Transverse colon (tissue), 4 donors: ENCODE data around the gene PLXNA2. TPM values are rescaled to one million over a fixed set of nuclear protein-coding genes. Genes with fewer than 3 reads are reported as not detected.

ENCODE experiments used
- DNase-seq: peaks from one replicate; pipeline ENCODE4 v3.0.0-alpha.2; 2019
- H3K27ac ChIP-seq, 4 donors: fragments of 200-600 bp; sonication (generic); 2 replicates each; pipeline ENCODE4 v1.5.1; 2016 to 2018; ENCODE audit warnings: inconsistent platforms in 4 of 4
- H3K27me3 ChIP-seq: fragments of 200-600 bp; sonication (generic); 2 replicates; pipeline ENCODE4 v1.5.1; 2017; ENCODE audit warnings: inconsistent platforms
- H3K36me3 ChIP-seq, 4 donors: fragments of 200-600 bp; sonication (generic); 2 replicates each; pipeline ENCODE4 v1.5.1; 2017 to 2019; ENCODE audit warnings: inconsistent platforms in 4 of 4
- H3K4me1 ChIP-seq, 4 donors: fragments of 200-600 bp; sonication (generic); 2 replicates each; pipeline ENCODE4 v1.5.1; 2017 to 2020; ENCODE audit warnings: inconsistent platforms in 4 of 4
- H3K4me3 ChIP-seq, 4 donors: fragments of 200-600 bp; sonication (generic); 1 replicate in 1 of 4; 2 replicates in 3 of 4; pipeline versions ENCODE4 v1.5.1 to v1.6.1; 2017 to 2019; ENCODE audit warnings: inconsistent platforms in 4 of 4
- H3K9me3 ChIP-seq, 2 donors: fragments of 200-600 bp; sonication (generic); 2 replicates each; pipeline ENCODE4 v1.5.1; 2017 to 2019; ENCODE audit warnings: inconsistent platforms in 2 of 2
- EP300 ChIP-seq: sonication (generic); formaldehyde crosslinking; IDR thresholded peaks from one replicate; pipeline ENCODE4 v1.6.1; 2017; ENCODE audit warnings: antibody characterized with exemption, low read depth
- POLR2A ChIP-seq: fragments of 450-650 bp; IDR thresholded peaks from one replicate; pipeline ENCODE4 v1.6.1; 2016; ENCODE audit warnings: antibody characterized with exemption, mild to moderate bottlenecking, moderate library complexity
- POLR2AphosphoS5 ChIP-seq, 3 donors: sonication (generic); formaldehyde crosslinking; IDR thresholded peaks; one replicate each; pipeline ENCODE4 v1.6.1; 2016; ENCODE audit warnings: antibody characterized with exemption in 3 of 3
- WGBS, 2 donors: methylation state at CpG; one replicate each; pipeline ENCODE4 v1.1.5; 2018; ENCODE audit warnings: low coverage in 1 of 2; 5-methylcytosine and 5-hydroxymethylcytosine counted together
- in situ Hi-C, 4 donors: fragments of 200-750 bp; cut with MboI; loops; one replicate each; pipeline versions ENCODE4 v1.15.0 to v1.15.1; 2017; ENCODE audit warnings: low sequenced_read_pairs in 3 of 4, low pct_ligation_motif_present in 1 of 4, low pct_unique_long_range_greater_than_20kb in 1 of 4
- intact Hi-C: fragments of 100-400 bp; cut with DNase I; formaldehyde crosslinking; loops from one replicate; pipeline ENCODE4 v1.15.1; 2023; ENCODE audit warnings: low total_unique reads
- total RNA-seq, 4 donors: library from RNA; depleted of rRNA; stranded (reverse); fragments of >200 nt; gene quantifications; one replicate each; pipeline ENCODE4 v1.1.0, GENCODE V29; 2016
- TF ChIP-seq, protein P1 (sequence below), 5 experiments: fragments of 200-600 bp in 3 of 5; fragments of 450-650 bp in 2 of 5; sonication (generic) in 3 of 5; IDR thresholded peaks; 1 replicate in 2 of 5; 2 replicates in 3 of 5; pipeline ENCODE4 v1.5.1; 2016 to 2017; ENCODE audit warnings: antibody characterized with exemption in 5 of 5, inconsistent platforms in 3 of 5, mild to moderate bottlenecking in 2 of 5, moderate library complexity in 1 of 5

The PLXNA2 gene
- total RNA-seq, 4 donors from 2014 or later, result 77.4 to 140 (median 85.5) TPM

DNA sequence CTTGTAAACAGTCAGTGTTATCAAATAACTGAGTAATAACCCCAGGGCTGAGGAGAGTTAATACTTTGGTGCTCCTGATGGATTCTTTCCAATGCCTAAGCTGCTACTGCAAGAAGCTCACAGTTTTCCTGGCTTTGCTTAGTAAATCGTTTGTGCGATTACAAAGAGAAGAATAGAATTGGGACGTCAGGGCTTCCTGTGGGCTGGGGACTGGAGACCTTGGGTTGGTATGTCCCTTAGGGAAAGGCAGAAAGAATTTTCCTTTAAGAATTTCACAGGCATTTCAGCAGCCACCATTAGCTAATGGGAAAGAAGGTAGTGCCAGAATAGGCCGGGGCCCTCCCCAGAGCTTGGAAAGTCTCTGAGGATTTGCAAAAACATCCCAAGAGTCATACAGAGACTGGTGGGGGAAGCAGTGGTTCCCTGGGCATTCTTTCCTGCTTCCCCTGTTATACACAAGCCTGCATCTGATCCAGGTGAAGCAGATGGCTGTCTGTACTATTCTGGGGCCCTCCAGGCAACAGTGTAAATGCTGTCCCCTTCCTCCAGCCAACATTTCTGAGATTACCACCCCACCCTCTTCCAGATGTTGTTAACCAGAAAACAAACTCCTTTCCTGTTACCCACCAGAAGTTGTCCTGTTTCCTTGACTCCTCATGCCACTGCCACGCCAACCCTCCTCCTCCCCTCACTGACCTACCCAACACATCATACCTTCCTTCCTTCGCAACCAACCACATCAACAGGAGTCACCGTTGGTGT, 40.2 kb downstream of the PLXNA2 start:
- H3K36me3 ChIP-seq, result no peaks in the 10 kb centered on the region
- WGBS, 2 donors, result 53 to 64% methylated on average over 3 to 7 of the region's 7 CpGs
- intact Hi-C loops, result no loop called here
- DNase-seq, result no peak
- H3K9me3 ChIP-seq, result no peaks in the 10 kb centered on the region
- no peak for TF ChIP-seq POLR2AphosphoS5 (IDR thresholded peaks at IDR 0.05)
- no peak for TF ChIP-seq POLR2A
- TF ChIP-seq EP300, result no peak
- TF ChIP-seq, protein P1, sequence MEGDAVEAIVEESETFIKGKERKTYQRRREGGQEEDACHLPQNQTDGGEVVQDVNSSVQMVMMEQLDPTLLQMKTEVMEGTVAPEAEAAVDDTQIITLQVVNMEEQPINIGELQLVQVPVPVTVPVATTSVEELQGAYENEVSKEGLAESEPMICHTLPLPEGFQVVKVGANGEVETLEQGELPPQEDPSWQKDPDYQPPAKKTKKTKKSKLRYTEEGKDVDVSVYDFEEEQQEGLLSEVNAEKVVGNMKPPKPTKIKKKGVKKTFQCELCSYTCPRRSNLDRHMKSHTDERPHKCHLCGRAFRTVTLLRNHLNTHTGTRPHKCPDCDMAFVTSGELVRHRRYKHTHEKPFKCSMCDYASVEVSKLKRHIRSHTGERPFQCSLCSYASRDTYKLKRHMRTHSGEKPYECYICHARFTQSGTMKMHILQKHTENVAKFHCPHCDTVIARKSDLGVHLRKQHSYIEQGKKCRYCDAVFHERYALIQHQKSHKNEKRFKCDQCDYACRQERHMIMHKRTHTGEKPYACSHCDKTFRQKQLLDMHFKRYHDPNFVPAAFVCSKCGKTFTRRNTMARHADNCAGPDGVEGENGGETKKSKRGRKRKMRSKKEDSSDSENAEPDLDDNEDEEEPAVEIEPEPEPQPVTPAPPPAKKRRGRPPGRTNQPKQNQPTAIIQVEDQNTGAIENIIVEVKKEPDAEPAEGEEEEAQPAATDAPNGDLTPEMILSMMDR (IDR thresholded peaks at IDR 0.05), result no peak
- no peaks in the 10 kb centered on the region for H3K27me3 ChIP-seq
- peak overlapping the region; percentile 84 to 89 (median 84) for H3K27ac ChIP-seq
- H3K4me3 ChIP-seq, result no peak overlapping the region
- H3K4me1 ChIP-seq, result peaks cover 29 to 78% (median 52%) of the 10 kb centered on the region in 4 donors
- in situ Hi-C loops, result no loop called here

DNA sequence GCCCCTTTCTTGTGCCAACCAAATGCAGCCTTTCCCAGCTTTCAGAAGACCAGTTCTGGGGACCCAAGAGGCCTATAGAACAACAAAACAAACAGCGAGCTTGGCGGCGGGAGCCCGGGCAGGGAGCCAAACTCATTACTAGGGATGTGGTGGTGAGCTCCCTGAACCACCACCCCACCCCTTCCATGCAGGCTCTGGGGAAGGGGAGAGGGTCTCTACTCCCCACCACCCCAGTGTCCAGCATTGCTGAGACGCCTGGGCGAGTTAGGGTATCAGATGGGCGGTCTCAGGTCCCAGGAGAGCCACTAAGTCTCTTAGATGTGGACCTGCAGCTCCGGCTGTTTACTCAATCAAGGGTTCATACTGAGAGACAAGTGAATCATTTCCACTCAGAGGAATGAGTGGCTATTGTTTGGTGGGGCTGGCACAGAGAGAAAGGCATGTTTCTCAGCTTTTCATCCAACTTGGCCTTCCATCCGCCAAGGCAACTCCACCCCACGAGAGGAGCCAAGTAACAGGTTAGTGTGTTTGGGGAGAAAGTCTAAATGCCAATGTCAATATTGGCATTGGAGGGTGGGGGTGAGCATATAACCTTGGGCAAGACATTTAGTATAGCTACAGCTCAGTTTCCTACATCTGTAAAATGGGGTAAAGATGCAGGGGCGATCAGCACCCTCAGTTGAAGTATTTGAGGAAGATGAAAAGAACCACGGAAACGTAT, 40.9 kb downstream of the PLXNA2 start:
- Histone ChIP-seq H3K27me3 (no peaks in the 10 kb centered on the region), H3K27ac (peak overlapping the region; percentile 84 to 89 (median 84)), H3K36me3 (no peaks in the 10 kb centered on the region), H3K4me3 (no peak overlapping the region), H3K4me1 (peaks cover 29 to 74% (median 52%) of the 10 kb centered on the region in 4 donors), H3K9me3 (no peaks in the 10 kb centered on the region)
- in situ Hi-C loops (no loop called here), intact Hi-C loops (no loop called here)
- WGBS, 2 donors, result 58% methylated on average over 13 of the region's 13 CpGs; no CpG with 5 or more reads in 1 of the 2 donors
- DNase-seq, result peak; percentile 79
- TF ChIP-seq POLR2AphosphoS5 (IDR thresholded peaks at IDR 0.05) (peak in 2 of 3 donors; percentile 53 to 73), EP300 (peak; percentile 14), POLR2A (no peak)
- TF ChIP-seq, protein P1 (IDR thresholded peaks at IDR 0.05), result no peak

DNA sequence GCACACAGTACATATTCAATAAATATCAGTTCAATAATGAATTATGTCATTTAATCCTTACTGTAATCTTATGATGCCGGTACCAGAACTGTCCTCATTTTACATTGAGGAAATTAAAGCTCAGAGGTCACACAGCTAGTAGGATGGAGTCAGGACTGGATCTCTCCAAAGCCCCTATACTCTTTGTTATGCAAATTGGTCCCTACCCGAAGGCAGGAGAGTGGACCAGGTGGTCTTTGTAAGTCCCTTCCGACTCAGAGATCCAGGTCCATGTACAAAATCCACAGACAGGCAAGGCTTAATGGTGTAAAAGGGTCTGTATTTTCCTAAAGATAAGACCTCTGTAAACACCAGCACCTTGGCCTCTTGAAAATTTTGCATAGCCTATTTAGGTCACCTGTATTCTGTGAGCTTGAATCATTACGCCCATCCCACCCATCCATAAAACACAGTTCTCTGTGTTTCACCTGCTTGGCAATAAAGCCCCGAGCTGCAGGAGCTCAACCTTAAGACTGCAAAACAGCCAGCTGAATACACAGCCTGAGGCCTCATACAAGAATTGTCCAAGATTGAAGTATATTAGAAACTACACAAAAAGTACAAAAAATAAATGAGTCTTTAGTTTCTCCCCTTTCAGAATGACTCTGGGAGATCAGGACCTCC, 41.7 kb downstream of the PLXNA2 start:
- Histone ChIP-seq H3K4me1 (peaks cover 29 to 66% (median 50%) of the 10 kb centered on the region in 4 donors), H3K9me3 (no peaks in the 10 kb centered on the region), H3K4me3 (no peak overlapping the region), H3K36me3 (no peaks in the 10 kb centered on the region), H3K27ac (peak overlapping the region; percentile 84 to 89 (median 84)), H3K27me3 (no peaks in the 10 kb centered on the region)
- no peak for TF ChIP-seq POLR2A
- no peak for TF ChIP-seq EP300
- TF ChIP-seq POLR2AphosphoS5 (IDR thresholded peaks at IDR 0.05), result no peak
- TF ChIP-seq, protein P1 (IDR thresholded peaks at IDR 0.05), result no peak
- 50 to 55% methylated on average over 4 to 5 of the region's 5 CpGs for WGBS, 2 donors
- intact Hi-C loops, result no loop called here
- no peak for DNase-seq
- in situ Hi-C loops, result no loop called here

DNA sequence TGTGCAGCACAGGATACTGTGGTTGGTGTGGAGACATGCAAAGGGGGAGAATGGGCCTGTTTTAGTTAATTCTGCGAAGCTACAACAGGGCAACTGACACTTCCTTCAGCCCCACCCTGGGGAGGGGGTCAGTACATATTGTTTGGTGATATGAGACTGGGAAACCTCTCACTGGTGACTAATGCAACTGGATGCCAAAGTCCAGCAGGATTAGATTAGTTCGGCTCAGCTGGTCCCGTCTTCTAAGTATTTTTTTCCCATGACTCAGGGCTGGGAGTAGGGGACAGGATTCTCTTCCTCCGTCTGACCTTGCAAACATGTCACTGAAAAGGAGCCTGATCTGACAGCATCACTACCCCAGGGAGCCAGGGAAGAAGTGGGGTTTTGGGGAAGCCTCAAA, 43.0 kb downstream of the PLXNA2 start:
- Histone ChIP-seq H3K4me1 (peaks cover 29 to 57% (median 50%) of the 10 kb centered on the region in 4 donors), H3K9me3 (no peaks in the 10 kb centered on the region), H3K27ac (peak overlapping the region; percentile 84 to 89 (median 84)), H3K36me3 (no peaks in the 10 kb centered on the region), H3K27me3 (no peaks in the 10 kb centered on the region), H3K4me3 (no peak overlapping the region)
- peak in 2 of 3 donors; percentile 65 for TF ChIP-seq POLR2AphosphoS5 (IDR thresholded peaks at IDR 0.05)
- TF ChIP-seq, protein P1 (IDR thresholded peaks at IDR 0.05), result no peak
- in situ Hi-C loops, result no loop called here
- intact Hi-C loops, result no loop called here
- peak; percentile 79 for DNase-seq
- WGBS, 2 donors, result 35 to 40% methylated on average over 1 to 4 of the region's 4 CpGs
